ENCODE measurements around the gene PIGQ.

The PIGQ gene

DNA sequence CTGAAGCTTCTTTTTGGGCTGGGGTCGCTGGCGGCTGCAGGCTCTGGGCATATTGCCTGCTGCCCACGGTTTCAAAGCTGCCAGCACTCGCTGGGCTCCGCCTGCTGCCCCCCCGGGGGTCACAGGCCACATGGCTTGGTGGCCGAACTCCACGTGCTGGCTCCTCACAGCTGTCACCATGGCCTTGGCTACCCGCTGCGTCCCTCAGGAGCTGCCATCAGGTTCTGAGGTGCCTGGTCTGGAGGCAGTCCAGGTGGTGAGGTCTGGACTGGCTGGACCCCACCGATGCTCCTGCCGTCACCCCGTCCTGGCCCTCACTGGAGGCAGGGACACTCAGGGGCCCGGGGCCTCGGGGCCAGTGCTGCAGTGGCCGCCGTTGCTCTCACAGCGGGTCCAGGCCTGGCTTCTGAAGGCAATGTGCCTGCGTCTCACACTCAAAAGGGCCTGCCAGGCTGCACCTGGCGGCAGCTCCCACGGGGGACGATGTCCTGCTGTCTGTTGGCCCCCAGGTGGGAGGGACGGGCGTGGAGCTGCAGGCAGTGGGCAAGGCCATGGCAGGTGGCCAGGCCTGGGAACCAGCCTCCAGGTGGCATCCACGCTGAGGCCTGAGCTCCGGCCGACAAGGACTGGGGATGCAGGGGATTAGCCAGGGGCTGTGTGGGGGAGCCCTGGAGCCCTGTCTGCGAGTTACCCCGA lies 29.0 kb upstream of the PIGQ start:
- H3K4me3 ChIP-seq (ENCODE audit: low read depth, low read length), result no peak overlapping the region
- no peak for DNase-seq (ENCODE audit: low read depth)
- in situ Hi-C loops (cut with HindIII; ENCODE audit: low sequenced_read_pairs), result no loop called here
- TF ChIP-seq, protein P1, sequence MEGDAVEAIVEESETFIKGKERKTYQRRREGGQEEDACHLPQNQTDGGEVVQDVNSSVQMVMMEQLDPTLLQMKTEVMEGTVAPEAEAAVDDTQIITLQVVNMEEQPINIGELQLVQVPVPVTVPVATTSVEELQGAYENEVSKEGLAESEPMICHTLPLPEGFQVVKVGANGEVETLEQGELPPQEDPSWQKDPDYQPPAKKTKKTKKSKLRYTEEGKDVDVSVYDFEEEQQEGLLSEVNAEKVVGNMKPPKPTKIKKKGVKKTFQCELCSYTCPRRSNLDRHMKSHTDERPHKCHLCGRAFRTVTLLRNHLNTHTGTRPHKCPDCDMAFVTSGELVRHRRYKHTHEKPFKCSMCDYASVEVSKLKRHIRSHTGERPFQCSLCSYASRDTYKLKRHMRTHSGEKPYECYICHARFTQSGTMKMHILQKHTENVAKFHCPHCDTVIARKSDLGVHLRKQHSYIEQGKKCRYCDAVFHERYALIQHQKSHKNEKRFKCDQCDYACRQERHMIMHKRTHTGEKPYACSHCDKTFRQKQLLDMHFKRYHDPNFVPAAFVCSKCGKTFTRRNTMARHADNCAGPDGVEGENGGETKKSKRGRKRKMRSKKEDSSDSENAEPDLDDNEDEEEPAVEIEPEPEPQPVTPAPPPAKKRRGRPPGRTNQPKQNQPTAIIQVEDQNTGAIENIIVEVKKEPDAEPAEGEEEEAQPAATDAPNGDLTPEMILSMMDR (IDR thresholded peaks at IDR 0.05; ENCODE audit: low read depth, low read length, missing control alignments), result no peak

DNA sequence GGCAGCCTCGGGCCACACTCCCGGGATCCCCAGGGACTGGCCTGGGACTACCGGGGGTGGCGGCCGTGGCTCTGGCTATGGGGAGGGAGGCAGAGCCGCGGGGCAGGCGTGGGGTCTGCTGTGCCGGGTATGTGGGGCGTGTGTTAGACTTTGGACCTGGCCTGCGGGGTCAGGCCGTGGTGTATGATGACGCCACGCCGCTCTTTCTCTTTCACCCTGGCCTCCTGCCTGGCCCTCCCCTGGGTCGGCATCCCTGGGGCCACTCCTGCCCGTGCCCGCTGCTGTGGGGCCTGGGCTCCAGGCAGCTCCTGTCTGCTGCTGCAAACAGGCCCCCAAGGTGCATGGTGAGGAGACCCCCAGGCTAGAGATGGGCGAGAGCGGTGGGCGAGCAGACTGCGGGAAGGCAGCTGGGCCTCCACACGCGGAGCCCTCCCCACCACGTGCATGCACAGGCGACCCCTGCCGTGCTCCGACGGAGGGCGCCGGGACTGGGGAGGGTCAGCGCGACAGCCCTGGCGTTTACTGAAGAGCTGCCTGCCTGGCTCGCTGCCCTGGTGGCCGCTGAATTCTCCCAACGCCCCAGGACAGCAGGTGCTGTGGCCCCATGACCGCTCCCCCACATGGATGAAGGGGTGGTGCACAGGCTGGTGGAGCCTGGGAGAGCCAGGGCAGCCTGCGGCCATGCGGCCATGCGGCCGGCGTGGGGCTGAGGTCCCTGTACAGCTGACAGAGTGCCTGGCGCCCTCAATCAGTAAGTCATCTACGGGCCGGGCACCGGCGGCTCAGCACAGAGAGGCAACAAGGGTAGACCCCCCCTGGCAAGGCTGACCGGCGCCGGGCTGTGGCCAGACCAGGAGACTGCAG lies 26.2 kb upstream of the PIGQ start:
- TF ChIP-seq, protein P1 (IDR thresholded peaks at IDR 0.05; ENCODE audit: low read depth, low read length, missing control alignments), result no peak
- H3K4me3 ChIP-seq (ENCODE audit: low read depth, low read length), result no peak overlapping the region
- no peak for DNase-seq (ENCODE audit: low read depth)
- in situ Hi-C loops (cut with HindIII; ENCODE audit: low sequenced_read_pairs), result no loop called here

DNA sequence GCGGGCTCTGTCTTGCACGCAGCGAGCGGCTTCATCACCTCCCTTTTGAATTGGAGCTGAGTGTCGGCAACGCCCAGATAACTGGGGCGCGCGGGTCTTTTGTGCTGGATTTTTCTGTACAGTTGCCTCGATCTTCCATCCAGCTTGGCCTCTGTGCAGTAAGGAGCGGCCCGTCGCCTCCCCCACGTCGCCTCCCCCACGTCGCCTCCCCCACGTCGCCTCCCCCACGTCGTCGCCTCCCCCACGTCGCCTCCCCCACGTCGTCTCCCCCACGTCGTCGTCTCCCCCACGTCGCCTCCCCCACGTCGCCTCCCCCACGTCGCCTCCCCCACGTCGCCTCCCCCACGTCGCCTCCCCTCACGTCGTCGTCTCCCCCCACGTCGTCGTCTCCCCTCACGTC lies 25.3 kb upstream of the PIGQ start:
- TF ChIP-seq, protein P1 (IDR thresholded peaks at IDR 0.05; ENCODE audit: low read depth, low read length, missing control alignments), result no peak
- H3K4me3 ChIP-seq (ENCODE audit: low read depth, low read length), result no peak overlapping the region
- in situ Hi-C loops (cut with HindIII; ENCODE audit: low sequenced_read_pairs), result no loop called here
- DNase-seq (ENCODE audit: low read depth), result no peak

DNA sequence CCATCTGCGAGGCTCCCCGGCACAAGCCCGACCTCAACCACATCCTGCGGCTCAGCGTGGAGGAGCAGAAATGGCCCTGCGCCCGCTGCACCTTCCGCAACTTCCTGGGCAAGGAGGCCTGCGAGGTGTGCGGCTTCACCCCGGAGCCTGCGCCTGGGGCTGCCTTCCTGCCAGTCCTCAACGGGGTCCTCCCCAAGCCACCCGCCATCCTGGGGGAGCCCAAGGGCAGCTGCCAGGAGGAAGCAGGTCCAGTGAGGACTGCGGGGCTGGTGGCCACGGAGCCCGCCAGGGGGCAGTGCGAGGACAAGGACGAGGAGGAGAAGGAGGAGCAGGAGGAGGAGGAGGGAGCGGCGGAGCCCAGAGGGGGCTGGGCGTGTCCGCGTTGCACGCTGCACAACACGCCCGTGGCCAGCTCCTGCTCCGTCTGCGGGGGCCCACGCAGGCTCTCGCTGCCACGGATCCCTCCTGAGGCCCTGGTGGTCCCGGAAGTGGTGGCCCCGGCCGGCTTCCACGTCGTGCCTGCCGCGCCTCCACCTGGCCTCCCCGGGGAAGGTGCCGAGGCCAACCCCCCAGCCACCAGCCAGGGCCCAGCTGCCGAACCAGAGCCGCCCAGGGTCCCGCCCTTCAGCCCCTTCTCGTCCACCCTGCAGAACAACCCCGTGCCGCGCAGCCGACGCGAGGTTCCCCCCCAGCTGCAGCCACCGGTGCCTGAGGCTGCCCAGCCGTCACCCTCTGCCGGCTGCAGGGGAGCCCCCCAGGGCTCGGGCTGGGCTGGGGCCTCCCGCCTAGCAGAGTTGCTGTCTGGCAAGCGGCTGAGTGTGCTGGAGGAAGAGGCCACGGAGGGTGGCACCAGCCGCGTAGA lies 22.6 kb upstream of the PIGQ start:
- no peak overlapping the region for H3K4me3 ChIP-seq (ENCODE audit: low read depth, low read length)
- no peak for DNase-seq (ENCODE audit: low read depth)
- in situ Hi-C loops (cut with HindIII; ENCODE audit: low sequenced_read_pairs), result no loop called here
- TF ChIP-seq, protein P1 (IDR thresholded peaks at IDR 0.05; ENCODE audit: low read depth, low read length, missing control alignments), result peak; percentile 47

DNA sequence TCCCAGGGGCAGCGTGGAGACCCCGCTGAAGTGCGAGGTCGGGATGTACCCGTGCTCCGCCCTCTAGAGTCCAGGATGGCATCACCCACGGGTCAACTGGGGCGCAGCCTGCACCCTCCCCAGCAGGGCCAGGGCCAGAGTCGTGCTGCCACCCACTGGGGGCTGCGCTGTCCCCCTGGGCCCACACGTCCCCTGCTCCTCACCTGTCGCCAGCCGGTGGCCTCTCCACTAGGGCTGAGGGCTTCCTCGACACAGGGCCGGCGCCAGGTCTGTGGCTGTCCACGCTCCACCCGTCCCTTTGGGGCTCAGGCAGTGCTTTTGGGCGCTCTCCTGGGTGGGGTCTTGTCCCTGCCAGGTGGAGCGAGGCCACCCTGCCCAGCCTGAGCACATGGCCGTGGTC lies 21.2 kb upstream of the PIGQ start:
- no peak for DNase-seq (ENCODE audit: low read depth)
- TF ChIP-seq, protein P1 (IDR thresholded peaks at IDR 0.05; ENCODE audit: low read depth, low read length, missing control alignments), result no peak
- in situ Hi-C loops (cut with HindIII; ENCODE audit: low sequenced_read_pairs), result no loop called here
- no peak overlapping the region for H3K4me3 ChIP-seq (ENCODE audit: low read depth, low read length)

All from astrocyte of the cerebellum (primary cell).